IMR-90 (cell line): ENCODE data around the gene KIAA1328. TPM values are rescaled to one million over a fixed set of nuclear protein-coding genes. Genes with fewer than 3 reads are reported as not detected.

ENCODE experiments used
- ATAC-seq: fragments of 200-7000 bp; cut with Tn5 transposase; 2 replicates; pipeline ENCODE4 v1.9.1; 2020; ENCODE audit warnings: low read depth, mild to moderate bottlenecking, moderate library complexity
- BruUV-seq: library from RNA; stranded (reverse); fragments of 400-500 nt; replicated peaks from 2 replicates; lab custom pipeline; 2021; lab: Mats Ljungman, UMichigan
- CTCF ChIA-PET: fragments of 300-600 bp; formaldehyde crosslinking; extraction: SDS; loops from one replicate; lab custom pipeline; 2021; ENCODE audit warnings: antibody characterized with exemption; lab: Yijun Ruan, JAX
- POLR2A ChIA-PET: fragments of 300-600 bp; sonication (Branson Sonifier 250); formaldehyde crosslinking; loops from one replicate; lab custom pipeline; 2022; ENCODE audit warnings: antibody characterized with exemption; ENCODE audit not compliant: unreplicated experiment; lab: Charles Lee
- DNase-seq: peaks from one replicate; pipeline ENCODE4 v3.0.0; 2013
- H2AFZ ChIP-seq: replicated peaks from 2 replicates; pipeline ENCODE3; 2013; ENCODE audit warnings: low read length, mild to moderate bottlenecking; ENCODE audit not compliant: poor library complexity
- H2AK5ac ChIP-seq: 2 replicates; pipeline ENCODE4 v1.6.1; 2013; ENCODE audit warnings: low read depth, low read length, inconsistent platforms
- H2AK9ac ChIP-seq: replicated peaks from 2 replicates; pipeline ENCODE3; 2013; ENCODE audit warnings: mild to moderate bottlenecking, low read depth, low read length, moderate library complexity; ENCODE audit not compliant: poor library complexity
- H2BK120ac ChIP-seq: 2 replicates; pipeline ENCODE4 v1.6.1; 2013; ENCODE audit warnings: low read depth, low read length, inconsistent platforms
- H2BK15ac ChIP-seq: 3 replicates; pipeline ENCODE4 v1.6.1; 2013; ENCODE audit warnings: low read depth, low read length, inconsistent platforms
- H2BK20ac ChIP-seq: 2 replicates; pipeline ENCODE4 v1.6.1; 2013; ENCODE audit warnings: low read depth, mild to moderate bottlenecking, inconsistent platforms, low read length, moderate library complexity
- H2BK5ac ChIP-seq: 2 replicates; pipeline ENCODE4 v1.6.1; 2013; ENCODE audit warnings: mild to moderate bottlenecking, low read depth, low read length, inconsistent platforms; ENCODE audit not compliant: poor library complexity, severe bottlenecking
- H3K14ac ChIP-seq: replicated peaks from 2 replicates; pipeline ENCODE4 v1.6.1; 2013; ENCODE audit warnings: low read depth, low read length, inconsistent platforms
- H3K18ac ChIP-seq: 2 replicates; pipeline ENCODE4 v1.6.1; 2013; ENCODE audit warnings: low read depth, low read length, control low read depth
- H3K23ac ChIP-seq: 2 replicates; pipeline ENCODE4 v1.6.1; 2013; ENCODE audit warnings: low read depth, low read length, inconsistent platforms
- H3K27ac ChIP-seq: 2 replicates; pipeline ENCODE4 v1.5.1; 2013; ENCODE audit warnings: mild to moderate bottlenecking, control low read depth, low read length; ENCODE audit not compliant: insufficient read depth
- H3K27me3 ChIP-seq: 2 replicates; pipeline ENCODE4 v1.6.1; 2013; ENCODE audit warnings: low read length; ENCODE audit not compliant: control insufficient read depth, insufficient read depth
- H3K36me3 ChIP-seq: 2 replicates; pipeline ENCODE4 v1.6.1; 2013; ENCODE audit warnings: low read length, mixed read lengths; ENCODE audit not compliant: control insufficient read depth, insufficient read depth
- H3K4ac ChIP-seq: 2 replicates; pipeline ENCODE4 v1.6.1; 2013; ENCODE audit warnings: low read depth, low read length, inconsistent platforms
- H3K4me1 ChIP-seq: 2 replicates; pipeline ENCODE4 v1.6.1; 2013; ENCODE audit warnings: low read length, mixed read lengths; ENCODE audit not compliant: control insufficient read depth, insufficient read depth
- H3K4me2 ChIP-seq: 2 replicates; pipeline ENCODE4 v1.6.1; 2013; ENCODE audit warnings: low read depth, mild to moderate bottlenecking, control low read depth, low read length, moderate library complexity
- H3K4me3 ChIP-seq: 2 replicates; pipeline ENCODE4 v1.5.1; 2013; ENCODE audit warnings: low read depth, mild to moderate bottlenecking, control low read depth, low read length, moderate library complexity; ENCODE audit not compliant: insufficient read depth
- H3K56ac ChIP-seq: 2 replicates; pipeline ENCODE4 v1.6.1; 2013; ENCODE audit warnings: low read length, inconsistent platforms; ENCODE audit not compliant: insufficient read depth; ENCODE audit errors: extremely low read depth
- H3K79me1 ChIP-seq, 2 experiments: 2 replicates each; pipeline ENCODE4 v1.6.1; 2013; ENCODE audit warnings: low read length in 2 of 2, inconsistent platforms in 1 of 2, low read depth in 1 of 2
- H3K9ac ChIP-seq: 2 replicates; pipeline ENCODE4 v1.6.1; 2013; ENCODE audit warnings: low read depth, low read length, control low read depth
- H3K9me1 ChIP-seq: 2 replicates; pipeline ENCODE4 v1.6.1; 2013; ENCODE audit warnings: low read length, inconsistent platforms; ENCODE audit not compliant: insufficient read depth
- H3K9me3 ChIP-seq: 2 replicates; pipeline ENCODE4 v1.6.1; 2013; ENCODE audit warnings: low read length; ENCODE audit not compliant: control insufficient read depth, insufficient read depth
- H4K20me1 ChIP-seq: 2 replicates; pipeline ENCODE4 v1.6.1; 2013; ENCODE audit warnings: low read length, inconsistent platforms; ENCODE audit not compliant: insufficient read depth
- H4K5ac ChIP-seq: 2 replicates; pipeline ENCODE4 v1.6.1; 2013; ENCODE audit warnings: mild to moderate bottlenecking, low read depth, low read length, control low read depth
- H4K8ac ChIP-seq, 2 experiments: 2 replicates each; pipeline ENCODE4 v1.6.1; 2013; ENCODE audit warnings: low read depth in 2 of 2, low read length in 2 of 2, control low read depth in 1 of 2, inconsistent platforms in 1 of 2
- H4K91ac ChIP-seq: 2 replicates; pipeline ENCODE4 v1.6.1; 2013; ENCODE audit warnings: low read depth, low read length, inconsistent platforms; ENCODE audit not compliant: insufficient read depth
- BHLHE40 ChIP-seq: fragments of 150-350 bp; IDR thresholded peaks from 2 replicates; pipeline ENCODE4 v1.6.1; 2016; ENCODE audit warnings: mild to moderate bottlenecking, low read depth, low read length
- CEBPB ChIP-seq: IDR thresholded peaks from 2 replicates; pipeline ENCODE4 v1.6.1; 2012; ENCODE audit warnings: low read depth, low read length, improper control_type of control experiment
- CHD1 ChIP-seq: IDR thresholded peaks from 2 replicates; pipeline ENCODE4 v1.6.1; 2012; ENCODE audit warnings: low read depth, low read length, improper control_type of control experiment
- CTCF ChIP-seq: conservative IDR thresholded peaks from 2 replicates; pipeline ENCODE4 v1.5.1; 2012; ENCODE audit warnings: mild to moderate bottlenecking, low read depth, low read length, improper control_type of control experiment
- ELK1 ChIP-seq: fragments of 150-350 bp; IDR thresholded peaks from 2 replicates; pipeline ENCODE4 v1.6.1; 2016; ENCODE audit warnings: low read depth, mild to moderate bottlenecking, low read length, moderate library complexity, borderline replicate concordance
- FOS ChIP-seq: fragments of 150-350 bp; IDR thresholded peaks from 2 replicates; pipeline ENCODE4 v1.6.1; 2016; ENCODE audit warnings: low read depth, low read length
- MAFK ChIP-seq: IDR thresholded peaks from 2 replicates; pipeline ENCODE4 v1.6.1; 2012; ENCODE audit warnings: low read depth, low read length, improper control_type of control experiment
- MAZ ChIP-seq: IDR thresholded peaks from 2 replicates; pipeline ENCODE4 v1.6.1; 2012; ENCODE audit warnings: low read depth, mild to moderate bottlenecking, low read length, improper control_type of control experiment, moderate library complexity, borderline replicate concordance
- MXI1 ChIP-seq: IDR thresholded peaks from 2 replicates; pipeline ENCODE4 v1.6.1; 2012; ENCODE audit warnings: low read depth, mild to moderate bottlenecking, low read length, moderate library complexity, borderline replicate concordance
- NFE2L2 ChIP-seq: fragments of 150-350 bp; IDR thresholded peaks from 2 replicates; pipeline ENCODE4 v1.6.1; 2016; ENCODE audit warnings: low read depth, mild to moderate bottlenecking, low read length
- POLR2A ChIP-seq: IDR thresholded peaks from 2 replicates; pipeline ENCODE4 v1.6.1; 2012; ENCODE audit warnings: mild to moderate bottlenecking, low read depth, low read length
- RAD21 ChIP-seq: IDR thresholded peaks from 2 replicates; pipeline ENCODE4 v1.6.1; 2012; ENCODE audit warnings: low read length, improper control_type of control experiment
- RFX5 ChIP-seq: IDR thresholded peaks from 2 replicates; pipeline ENCODE4 v1.8.0; 2012; ENCODE audit warnings: low read depth, mild to moderate bottlenecking, low read length, moderate library complexity
- SMC3 ChIP-seq: fragments of 150-350 bp; IDR thresholded peaks from 2 replicates; pipeline ENCODE4 v1.6.1; 2016; ENCODE audit warnings: low read depth, mild to moderate bottlenecking, antibody characterized with exemption, low read length, moderate library complexity
- dilution Hi-C: fragments of 300-500 bp; cut with HindIII; formaldehyde crosslinking; loops from one replicate; pipeline ENCODE4 v1.14.3; 2018; ENCODE audit warnings: low sequenced_read_pairs; ENCODE audit not compliant: unreplicated experiment
- in situ Hi-C: fragments of 300-500 bp; cut with MboI; formaldehyde crosslinking; loops from 3 replicates; pipeline ENCODE4 v1.14.3; 2019; ENCODE audit warnings: low sequenced_read_pairs, inconsistent platforms, mixed read lengths
- intact Hi-C: fragments of 100-400 bp; cut with micrococcal nuclease; formaldehyde crosslinking; loops from 2 replicates; pipeline ENCODE4 v1.10.0; 2022
- polyA plus RNA-seq, 3 experiments: library from polyadenylated mRNA; depleted of rRNA; stranded (reverse); fragments of >200 nt; gene quantifications; 2 replicates each; pipeline ENCODE4 v1.2.3, GENCODE V29; 2012; ENCODE audit warnings: low replicate concordance in 1 of 3
- total RNA-seq: library from RNA; depleted of rRNA; stranded (reverse); fragments of >200 nt; gene quantifications from 2 replicates; pipeline ENCODE4 v1.2.3, GENCODE V29; 2012
- TF ChIP-seq, protein P1 (sequence below): fragments of 150-350 bp; IDR thresholded peaks from 2 replicates; pipeline ENCODE4 v1.6.1; 2017; ENCODE audit warnings: mild to moderate bottlenecking, antibody characterized with exemption, low read length, low read depth

Gene KIAA1328
- total and polyA plus RNA-seq, 2 of the 4 experiments (the other 2 are of a cell fraction), result 2.4 to 7.0 TPM

DNA sequence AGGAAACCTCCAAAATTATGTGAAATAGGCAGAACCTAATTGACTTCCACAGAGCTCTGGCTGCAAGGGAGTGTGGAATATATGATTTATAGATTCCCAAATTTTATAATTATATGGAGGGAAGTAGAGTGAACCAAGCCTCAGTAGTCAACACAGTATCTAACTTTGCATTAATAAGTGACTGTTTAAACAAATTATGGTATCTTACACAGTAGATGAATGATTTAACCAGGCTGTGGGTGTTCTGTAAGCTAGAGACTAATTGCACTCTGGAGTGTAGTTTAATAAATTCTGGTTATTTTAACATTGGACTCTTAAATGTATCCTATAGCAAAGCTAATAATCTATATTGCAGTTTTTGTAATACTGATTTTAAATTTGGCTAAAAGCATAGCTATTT, 183.5 kb downstream of the KIAA1328 start:
- Histone ChIP-seq H3K23ac (no peak overlapping the region), H4K8ac (no peak overlapping the region), H3K56ac (no peak overlapping the region), H4K91ac (no peak overlapping the region), H2AFZ (no peak overlapping the region), H3K18ac (no peak overlapping the region), H3K27ac (no peak overlapping the region), H3K4me2 (no peak overlapping the region), H4K5ac (no peak overlapping the region), H3K9ac (no peak overlapping the region), H3K4me1 (no peaks in the 10 kb centered on the region), H2BK120ac (no peak overlapping the region), H2AK5ac (no peak overlapping the region), H3K4me3 (no peak overlapping the region), H3K9me3 (no peaks in the 10 kb centered on the region), H3K9me1 (no peaks in the 10 kb centered on the region), H2AK9ac (no peak overlapping the region), H2BK15ac (no peak overlapping the region), H3K27me3 (no peaks in the 10 kb centered on the region), H2BK5ac (no peak overlapping the region), H4K20me1 (no peaks in the 10 kb centered on the region), H3K79me1 (no peaks in the 10 kb centered on the region), H3K14ac (no peak overlapping the region), H2BK20ac (no peak overlapping the region), H3K4ac (no peak overlapping the region), H3K36me3 (no peaks in the 10 kb centered on the region)
- DNase-seq, result no peak
- dilution Hi-C loops (no loop called here), intact Hi-C loops (no loop called here), in situ Hi-C loops (no loop called here)
- no peak for ATAC-seq
- TF ChIP-seq SMC3, result no peak
- TF ChIP-seq, protein P1, sequence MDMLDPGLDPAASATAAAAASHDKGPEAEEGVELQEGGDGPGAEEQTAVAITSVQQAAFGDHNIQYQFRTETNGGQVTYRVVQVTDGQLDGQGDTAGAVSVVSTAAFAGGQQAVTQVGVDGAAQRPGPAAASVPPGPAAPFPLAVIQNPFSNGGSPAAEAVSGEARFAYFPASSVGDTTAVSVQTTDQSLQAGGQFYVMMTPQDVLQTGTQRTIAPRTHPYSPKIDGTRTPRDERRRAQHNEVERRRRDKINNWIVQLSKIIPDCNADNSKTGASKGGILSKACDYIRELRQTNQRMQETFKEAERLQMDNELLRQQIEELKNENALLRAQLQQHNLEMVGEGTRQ, result no peak
- TF ChIP-seq RFX5, result no peak
- no peak for TF ChIP-seq MXI1
- TF ChIP-seq RAD21, result no peak
- no peak for TF ChIP-seq CEBPB
- TF ChIP-seq MAZ, result no peak
- TF ChIP-seq BHLHE40, result no peak
- no peak for TF ChIP-seq ELK1
- no peak for TF ChIP-seq FOS
- no peak for TF ChIP-seq NFE2L2
- TF ChIP-seq CHD1, result no peak
- no peak for TF ChIP-seq POLR2A
- no peak for TF ChIP-seq MAFK
- TF ChIP-seq CTCF, result no peak
- ChIA-PET CTCF (no interaction called here), POLR2A (interaction anchor here (0.7 kb wide), 1 partner anchor 37 kb away, joined by 3 read pairs; no protein-coding TSS in a partner anchor)
- no TSS peak for BruUV-seq
